AG09309 (cell line): ENCODE measurements around the gene IL10RB.

Experiments
- DNase-seq: peaks from one replicate; pipeline ENCODE4 v3.0.0-alpha.2; 2010; ENCODE audit warnings: low read depth
- H3K4me3 ChIP-seq: 2 replicates; pipeline ENCODE4 v1.5.1; 2011; ENCODE audit warnings: mild to moderate bottlenecking, low read depth, low read length, moderate library complexity; ENCODE audit not compliant: control insufficient read depth
- CTCF ChIP-seq: IDR thresholded peaks from 2 replicates; pipeline ENCODE4 v1.5.1; 2011; ENCODE audit warnings: mild to moderate bottlenecking, low read depth, low read length, inconsistent platforms; ENCODE audit not compliant: insufficient read depth, control insufficient read depth; ENCODE audit errors: missing control alignments

The IL10RB gene

GRCh38 chr21:33334191-33334590 is 68.0 kb downstream of the IL10RB start:
- H3K4me3 ChIP-seq = no peak overlapping the region
- no peak for TF ChIP-seq CTCF
- DNase-seq = no peak

- no peak for TF ChIP-seq CTCF
- H3K4me3 ChIP-seq = no peak overlapping the region
- no peak for DNase-seq
Measured at GRCh38 chr21:33334824-33335223, 68.7 kb downstream of the IL10RB start.

GRCh38 chr21:33339135-33339534 is 73.0 kb downstream of the IL10RB start:
- TF ChIP-seq CTCF = no peak
- no peak overlapping the region for H3K4me3 ChIP-seq
- DNase-seq = no peak

- no peak for DNase-seq
- no peak for TF ChIP-seq CTCF
- H3K4me3 ChIP-seq = no peak overlapping the region
Measured at GRCh38 chr21:33339918-33340317, 73.8 kb downstream of the IL10RB start.

- DNase-seq = no peak
- no peak overlapping the region for H3K4me3 ChIP-seq
- no peak for TF ChIP-seq CTCF
Measured at GRCh38 chr21:33345751-33346238, 79.6 kb downstream of the IL10RB start.
